Measurements from ENCODE around the gene GRB10. TPM values are rescaled to one million over a fixed set of nuclear protein-coding genes. Genes with fewer than 3 reads are reported as not detected.

GRB10 gene
- total RNA-seq, 1 experiment from 2014 or later: 68.2 TPM

DNA sequence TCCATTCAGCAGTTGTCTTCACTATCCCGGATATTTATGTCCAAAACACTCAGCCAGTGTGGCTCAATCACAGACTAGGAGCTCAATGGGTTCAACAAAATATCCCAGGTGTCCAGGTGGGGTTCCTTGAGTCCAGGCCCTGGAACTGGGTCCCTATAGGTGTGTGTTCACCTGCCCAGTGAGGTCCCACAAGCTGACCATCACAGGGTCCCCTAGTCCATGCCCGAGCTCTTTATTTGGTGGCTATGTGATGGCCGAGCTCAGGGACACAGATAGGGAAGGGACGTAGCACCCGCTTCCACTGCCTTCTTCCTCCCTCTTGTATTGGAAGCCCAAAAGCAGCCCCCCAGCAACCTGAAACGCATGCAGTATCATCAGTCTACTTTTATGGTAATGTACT, 138.6 kb downstream of the GRB10 start:
- no peak for TF ChIP-seq CTCF (IDR thresholded peaks at IDR 0.05; ENCODE audit: unreplicated experiment)
- ChIA-PET POLR2A (no interaction called here), CTCF (interaction anchor here (0.6 to 1.9 kb wide), 3 partner anchors 9 to 29 kb away, joined by 3 to 10 read pairs (median 7); no protein-coding TSS in a partner anchor)
- no peaks in the 10 kb centered on the region for H3K36me3 Mint-ChIP-seq (ENCODE audit: insufficient read depth, unreplicated experiment)
- no peaks in the 10 kb centered on the region for H3K4me1 Mint-ChIP-seq (ENCODE audit: insufficient read depth, unreplicated experiment)
- intact Hi-C loops (cut with micrococcal nuclease): no loop called here
- no peaks in the 10 kb centered on the region for H3K9me3 Mint-ChIP-seq (ENCODE audit: unreplicated experiment)
- H3K27me3 Mint-ChIP-seq (ENCODE audit: insufficient read depth, unreplicated experiment): no peaks in the 10 kb centered on the region
- no peak overlapping the region for H3K27ac Mint-ChIP-seq (ENCODE audit: low read depth, unreplicated experiment)
- no TSS peak for BruUV-seq (replicated peaks)
- DNase-seq (ENCODE audit: unreplicated experiment): no peak
- no peak overlapping the region for H3K4me3 Mint-ChIP-seq (ENCODE audit: unreplicated experiment)

DNA sequence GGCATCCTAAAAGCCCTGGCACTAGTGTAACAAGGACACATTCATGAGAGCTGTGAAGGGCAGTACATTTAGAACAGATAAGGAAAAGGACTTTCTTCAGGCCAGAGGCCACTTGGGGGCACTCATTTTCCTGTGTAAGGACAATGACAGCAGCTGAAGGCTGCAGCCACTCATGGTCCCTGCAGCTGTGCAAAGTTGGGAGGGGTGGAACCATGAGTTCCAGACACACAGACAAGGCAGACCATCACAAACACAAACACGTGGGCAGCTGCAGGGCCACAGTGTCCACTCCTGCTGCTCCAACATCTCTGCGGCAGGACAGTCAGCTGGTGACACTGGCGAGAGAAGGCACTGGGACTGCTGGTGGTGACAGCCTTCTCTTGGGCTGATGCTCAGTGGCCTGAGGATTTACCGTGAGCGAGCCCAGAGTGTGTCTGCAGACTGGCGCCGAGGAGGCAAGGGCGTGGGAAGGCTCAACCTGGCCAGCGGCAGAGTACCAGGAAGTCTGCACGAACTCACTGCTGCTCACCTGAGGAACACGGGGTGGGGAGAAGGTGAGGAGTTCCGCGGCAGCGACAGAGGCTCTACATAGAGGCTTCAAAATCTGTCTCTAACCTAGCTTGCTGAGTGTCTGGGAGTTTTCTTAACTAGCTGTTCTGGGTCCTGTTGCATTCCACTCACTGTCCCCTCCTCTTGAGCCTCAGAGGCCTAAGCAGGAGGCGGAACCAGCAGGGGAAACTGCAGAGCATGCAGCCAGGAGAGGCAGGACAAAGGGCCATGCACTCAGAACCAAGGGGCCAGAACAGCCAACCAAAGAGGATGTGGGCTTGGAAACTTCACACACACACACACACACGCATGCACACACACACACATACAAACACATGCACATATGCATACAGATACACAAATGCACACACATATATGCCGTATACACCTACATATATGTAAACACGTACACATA, 141.0 kb downstream of the GRB10 start:
- H3K4me3 Mint-ChIP-seq (ENCODE audit: unreplicated experiment): no peak overlapping the region
- DNase-seq (ENCODE audit: unreplicated experiment): no peak
- TF ChIP-seq CTCF (IDR thresholded peaks at IDR 0.05; ENCODE audit: unreplicated experiment): no peak
- H3K4me1 Mint-ChIP-seq (ENCODE audit: insufficient read depth, unreplicated experiment): peaks cover 8% of the 10 kb centered on the region
- no peak overlapping the region for H3K27ac Mint-ChIP-seq (ENCODE audit: low read depth, unreplicated experiment)
- no peaks in the 10 kb centered on the region for H3K36me3 Mint-ChIP-seq (ENCODE audit: insufficient read depth, unreplicated experiment)
- no TSS peak for BruUV-seq (replicated peaks)
- peaks cover 6% of the 10 kb centered on the region for H3K9me3 Mint-ChIP-seq (ENCODE audit: unreplicated experiment)
- intact Hi-C loops (cut with micrococcal nuclease): no loop called here
- H3K27me3 Mint-ChIP-seq (ENCODE audit: insufficient read depth, unreplicated experiment): no peaks in the 10 kb centered on the region
- ChIA-PET CTCF (interaction anchor here (0.6 to 2.2 kb wide), 5 partner anchors 9 to 519 kb away, joined by 3 to 12 read pairs (median 8); no protein-coding TSS in a partner anchor), POLR2A (interaction anchor here (0.7 kb wide), 1 partner anchor 14 kb away, joined by 3 read pairs; no protein-coding TSS in a partner anchor)

DNA sequence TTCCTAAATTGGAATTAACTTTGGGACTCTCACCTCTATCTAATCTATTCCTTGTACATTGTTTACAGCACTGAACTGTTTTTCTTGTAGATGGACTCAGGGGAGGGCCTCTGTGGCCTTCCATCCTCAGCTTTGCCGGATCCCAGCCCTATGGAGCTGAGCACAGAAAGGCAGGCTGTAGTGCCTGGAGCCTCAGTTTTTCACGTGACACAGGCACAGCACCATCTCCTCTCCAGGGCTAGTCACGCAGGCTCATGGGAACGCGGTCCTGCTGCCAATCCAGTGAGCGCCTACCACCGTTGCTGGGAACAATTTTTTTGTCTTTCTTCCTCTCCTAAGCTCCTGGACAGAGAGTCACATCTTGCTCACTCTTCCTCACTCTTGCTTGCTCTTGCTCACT, 141.9 kb downstream of the GRB10 start:
- intact Hi-C loops (cut with micrococcal nuclease): no loop called here
- peaks cover 8% of the 10 kb centered on the region for H3K4me1 Mint-ChIP-seq (ENCODE audit: insufficient read depth, unreplicated experiment)
- POLR2A ChIA-PET: no interaction called here
- no peak overlapping the region for H3K4me3 Mint-ChIP-seq (ENCODE audit: unreplicated experiment)
- CTCF ChIA-PET: interaction anchor here (1.3 to 2.2 kb wide), 4 partner anchors 8 to 520 kb away, joined by 7 to 12 read pairs (median 8); no protein-coding TSS in a partner anchor
- BruUV-seq (replicated peaks): no TSS peak
- TF ChIP-seq CTCF (IDR thresholded peaks at IDR 0.05; ENCODE audit: unreplicated experiment): no peak
- no peaks in the 10 kb centered on the region for H3K27me3 Mint-ChIP-seq (ENCODE audit: insufficient read depth, unreplicated experiment)
- no peak for DNase-seq (ENCODE audit: unreplicated experiment)
- no peak overlapping the region for H3K27ac Mint-ChIP-seq (ENCODE audit: low read depth, unreplicated experiment)
- peaks cover 6% of the 10 kb centered on the region for H3K9me3 Mint-ChIP-seq (ENCODE audit: unreplicated experiment)
- H3K36me3 Mint-ChIP-seq (ENCODE audit: insufficient read depth, unreplicated experiment): no peaks in the 10 kb centered on the region

- intact Hi-C loops (cut with micrococcal nuclease): no loop called here
- Mint-ChIP-seq H3K4me3 (ENCODE audit: unreplicated experiment) (no peak overlapping the region), H3K36me3 (ENCODE audit: insufficient read depth, unreplicated experiment) (no peaks in the 10 kb centered on the region), H3K4me1 (ENCODE audit: insufficient read depth, unreplicated experiment) (peaks cover 11% of the 10 kb centered on the region), H3K27me3 (ENCODE audit: insufficient read depth, unreplicated experiment) (no peaks in the 10 kb centered on the region), H3K27ac (ENCODE audit: low read depth, unreplicated experiment) (no peak overlapping the region), H3K9me3 (ENCODE audit: unreplicated experiment) (peaks cover 6% of the 10 kb centered on the region)
- no peak for TF ChIP-seq CTCF (IDR thresholded peaks at IDR 0.05; ENCODE audit: unreplicated experiment)
- DNase-seq (ENCODE audit: unreplicated experiment): no peak
- no TSS peak for BruUV-seq (replicated peaks)
- ChIA-PET CTCF (interaction anchor here (2.1 to 2.2 kb wide), 2 partner anchors 172 to 521 kb away, joined by 8 read pairs; no protein-coding TSS in a partner anchor), POLR2A (no interaction called here)
Observed at GRCh38 chr7:50640256-50640655, 142.4 kb downstream of the GRB10 start.
